ENCODE results near the gene CELF2.

Gene CELF2

GRCh38 chr10:10989669-10990068, 28.0 kb upstream of the CELF2 start:
- Histone ChIP-seq H3K4me1 (no peaks in the 10 kb centered on the region), H3K27me3 (no peaks in the 10 kb centered on the region), H3K36me3 (no peaks in the 10 kb centered on the region), H3K9me3 (no peaks in the 10 kb centered on the region), H3K27ac (no peak overlapping the region), H3K4me3 (no peak overlapping the region)
- DNase-seq: no peak
- intact Hi-C loops (cut with DNase I; ENCODE audit: low total_unique reads): no loop called here
- TF ChIP-seq CTCF (IDR thresholded peaks at IDR 0.05): no peak

GRCh38 chr10:10991144-10991543, 26.5 kb upstream of the CELF2 start:
- no peaks in the 10 kb centered on the region for H3K36me3 ChIP-seq
- no peak overlapping the region for H3K4me3 ChIP-seq
- H3K27ac ChIP-seq: no peak overlapping the region
- TF ChIP-seq CTCF (IDR thresholded peaks at IDR 0.05): no peak
- no peaks in the 10 kb centered on the region for H3K27me3 ChIP-seq
- no peaks in the 10 kb centered on the region for H3K4me1 ChIP-seq
- H3K9me3 ChIP-seq: no peaks in the 10 kb centered on the region
- intact Hi-C loops (cut with DNase I; ENCODE audit: low total_unique reads): no loop called here
- DNase-seq: no peak

- no peaks in the 10 kb centered on the region for H3K9me3 ChIP-seq
- H3K27ac ChIP-seq: no peak overlapping the region
- H3K4me1 ChIP-seq: no peaks in the 10 kb centered on the region
- DNase-seq: no peak
- no peak for TF ChIP-seq CTCF (IDR thresholded peaks at IDR 0.05)
- H3K27me3 ChIP-seq: no peaks in the 10 kb centered on the region
- intact Hi-C loops (cut with DNase I; ENCODE audit: low total_unique reads): no loop called here
- H3K4me3 ChIP-seq: no peak overlapping the region
- H3K36me3 ChIP-seq: no peaks in the 10 kb centered on the region
Measured at GRCh38 chr10:10992072-10992471, 25.6 kb upstream of the CELF2 start.

GRCh38 chr10:10992961-10993714, 24.5 kb upstream of the CELF2 start:
- no peak overlapping the region for H3K4me3 ChIP-seq
- no peak overlapping the region for H3K27ac ChIP-seq
- TF ChIP-seq CTCF (IDR thresholded peaks at IDR 0.05): no peak
- no peaks in the 10 kb centered on the region for H3K27me3 ChIP-seq
- intact Hi-C loops (cut with DNase I; ENCODE audit: low total_unique reads): no loop called here
- H3K9me3 ChIP-seq: no peaks in the 10 kb centered on the region
- no peaks in the 10 kb centered on the region for H3K4me1 ChIP-seq
- no peaks in the 10 kb centered on the region for H3K36me3 ChIP-seq
- no peak for DNase-seq

- H3K4me1 ChIP-seq: no peaks in the 10 kb centered on the region
- no peak overlapping the region for H3K27ac ChIP-seq
- H3K9me3 ChIP-seq: no peaks in the 10 kb centered on the region
- no peaks in the 10 kb centered on the region for H3K27me3 ChIP-seq
- no peaks in the 10 kb centered on the region for H3K36me3 ChIP-seq
- no peak for TF ChIP-seq CTCF (IDR thresholded peaks at IDR 0.05)
- intact Hi-C loops (cut with DNase I; ENCODE audit: low total_unique reads): no loop called here
- no peak for DNase-seq
- H3K4me3 ChIP-seq: no peak overlapping the region
Measured at GRCh38 chr10:10993785-10994184, 23.9 kb upstream of the CELF2 start.

GRCh38 chr10:10994360-10994759, 23.3 kb upstream of the CELF2 start:
- Histone ChIP-seq H3K4me1 (no peaks in the 10 kb centered on the region), H3K27ac (no peak overlapping the region), H3K9me3 (no peaks in the 10 kb centered on the region), H3K36me3 (no peaks in the 10 kb centered on the region), H3K27me3 (no peaks in the 10 kb centered on the region), H3K4me3 (no peak overlapping the region)
- no peak for DNase-seq
- TF ChIP-seq CTCF (IDR thresholded peaks at IDR 0.05): no peak
- intact Hi-C loops (cut with DNase I; ENCODE audit: low total_unique reads): no loop called here
